Tibial artery (tissue), 4 donors: ENCODE data around the gene SPRN.
"Not testable (repeated sequence)": the region's sequence is repeated elsewhere in the genome, so short reads cannot be mapped to it uniquely, and the experiment has no call there.

Experiments used
- DNase-seq, 2 donors: peaks; one replicate each; pipeline ENCODE4 v3.0.0-alpha.2; 2019
- H3K27ac ChIP-seq, 2 donors: fragments of 200-600 bp; sonication (generic) in 1 of 2; 1 replicate in 1 of 2; 2 replicates in 1 of 2; pipeline ENCODE4 v1.5.1; 2018 to 2019; ENCODE audit warnings: mild to moderate bottlenecking in 1 of 2
- H3K27me3 ChIP-seq, 2 donors: fragments of 200-600 bp; sonication (generic) in 1 of 2; one replicate each; pipeline versions ENCODE4 v1.5.1 to v1.6.0; 2016 to 2019
- H3K36me3 ChIP-seq, 3 donors: fragments of 200-600 bp; sonication (generic) in 2 of 3; one replicate each; pipeline ENCODE4 v1.5.1; 2016 to 2019; ENCODE audit warnings: mild to moderate bottlenecking in 2 of 3
- H3K4me1 ChIP-seq, 4 donors: fragments of 200-600 bp; sonication (generic) in 2 of 4; 1 replicate in 3 of 4; 2 replicates in 1 of 4; pipeline ENCODE4 v1.5.1; 2016 to 2019
- H3K4me3 ChIP-seq, 2 donors: fragments of 200-600 bp; sonication (generic) in 1 of 2; 1 replicate in 1 of 2; 2 replicates in 1 of 2; pipeline ENCODE4 v1.5.1; 2018 to 2019; ENCODE audit warnings: mild to moderate bottlenecking in 2 of 2
- H3K9me3 ChIP-seq, 3 donors: fragments of 200-600 bp; sonication (generic) in 1 of 3; one replicate each; pipeline ENCODE4 v1.5.1; 2016 to 2019
- CTCF ChIP-seq, 2 experiments: fragments of 200-600 bp in 1 of 2; fragments of 450-650 bp in 1 of 2; IDR thresholded peaks; one replicate each; pipeline ENCODE4 v1.5.1; 2017 to 2019; ENCODE audit warnings: antibody characterized with exemption in 2 of 2, mild to moderate bottlenecking in 1 of 2, moderate library complexity in 1 of 2
- intact Hi-C: fragments of 100-400 bp; cut with DNase I; formaldehyde crosslinking; loops from one replicate; pipeline ENCODE4 v1.15.0; 2023; ENCODE audit warnings: low total_unique reads

The SPRN gene

GRCh38 chr10:133442967-133443924 lies 18.8 kb upstream of the SPRN start:
- no peaks in the 10 kb centered on the region for H3K4me1 ChIP-seq
- peaks cover 3 to 29% (median 17%) of the 10 kb centered on the region in 3 donors for H3K9me3 ChIP-seq
- H3K4me3 ChIP-seq = no peak overlapping the region
- peaks cover 4 to 12% (median 12%) of the 10 kb centered on the region in 3 donors for H3K36me3 ChIP-seq
- DNase-seq = peak in 1 of 2 donors; percentile 41
- intact Hi-C loops = no loop called here
- H3K27me3 ChIP-seq = no peaks in the 10 kb centered on the region
- TF ChIP-seq CTCF (IDR thresholded peaks at IDR 0.05) = no peak
- no peak overlapping the region for H3K27ac ChIP-seq

DNA sequence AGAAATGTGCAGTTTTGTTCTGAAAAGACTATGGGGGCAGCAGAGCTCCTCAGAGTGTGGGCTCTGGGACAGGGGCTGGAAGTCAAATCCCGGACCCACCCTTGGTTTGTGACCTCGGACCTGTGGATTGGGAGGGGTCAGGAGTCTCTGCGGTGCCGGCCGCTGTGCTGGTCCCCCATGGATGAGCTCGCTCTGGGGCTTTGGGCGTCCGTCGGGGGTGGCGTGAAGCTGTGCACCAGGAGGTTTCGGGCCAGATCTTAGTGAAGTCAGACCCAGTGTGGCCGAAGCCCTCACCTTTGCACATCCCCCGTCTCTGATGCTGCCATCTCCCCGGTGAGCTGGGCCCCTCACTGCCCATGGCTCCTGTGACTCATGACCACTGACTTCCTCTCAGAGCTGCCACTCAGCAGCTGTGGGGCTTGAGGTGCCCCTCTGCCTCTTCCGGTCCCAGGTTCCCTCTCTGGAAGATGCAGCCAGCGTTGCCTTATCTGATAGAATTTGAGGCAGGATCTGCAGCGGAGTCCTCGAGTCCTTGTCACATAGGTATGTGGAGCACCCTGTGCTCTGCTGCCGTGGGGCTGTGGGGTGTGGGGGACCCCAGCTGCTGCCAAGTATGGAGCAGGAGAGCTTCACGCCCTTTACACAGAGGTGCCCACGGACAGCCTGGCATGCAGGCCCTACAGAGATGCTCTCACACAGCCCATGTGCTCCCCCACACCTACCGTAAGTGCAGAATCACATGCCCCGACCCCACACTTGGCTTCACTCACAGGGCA lies 18.0 kb upstream of the SPRN start:
- no peak for TF ChIP-seq CTCF (IDR thresholded peaks at IDR 0.05)
- H3K4me1 ChIP-seq = no peaks in the 10 kb centered on the region
- no peak overlapping the region for H3K27ac ChIP-seq
- H3K9me3 ChIP-seq = peaks cover 3 to 20% (median 15%) of the 10 kb centered on the region in 3 donors
- no peak overlapping the region for H3K4me3 ChIP-seq
- peak in 1 of 2 donors; percentile 48 for DNase-seq
- H3K27me3 ChIP-seq = no peaks in the 10 kb centered on the region
- H3K36me3 ChIP-seq = peaks cover 0 to 12% (median 12%) of the 10 kb centered on the region in 3 donors
- intact Hi-C loops = no loop called here

DNA sequence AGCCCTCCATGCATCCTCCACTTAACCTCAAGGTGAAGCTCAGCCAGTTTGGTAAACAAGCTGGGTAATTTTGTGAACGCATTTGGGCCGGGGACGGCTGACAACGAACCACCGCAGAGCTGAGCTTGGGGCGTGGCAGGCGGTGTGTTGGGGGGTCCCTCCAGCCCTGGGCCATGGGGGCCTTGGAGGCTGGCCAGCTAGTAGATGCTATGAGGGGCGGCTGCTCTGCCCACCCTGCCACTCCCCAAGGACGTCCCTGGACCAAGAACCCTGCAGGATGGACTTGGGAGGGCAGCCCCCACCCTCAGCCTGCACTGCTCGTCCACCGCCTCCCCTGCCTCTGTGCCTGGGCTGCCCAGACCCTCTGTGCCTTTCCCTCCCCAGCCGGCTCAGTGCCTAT lies 17.4 kb upstream of the SPRN start:
- Histone ChIP-seq H3K27me3 (no peaks in the 10 kb centered on the region), H3K4me3 (no peak overlapping the region), H3K36me3 (peaks cover 0 to 12% (median 12%) of the 10 kb centered on the region in 3 donors), H3K4me1 (no peaks in the 10 kb centered on the region), H3K27ac (no peak overlapping the region), H3K9me3 (peaks cover 0 to 14% (median 12%) of the 10 kb centered on the region in 3 donors)
- intact Hi-C loops = no loop called here
- no peak for DNase-seq
- TF ChIP-seq CTCF (IDR thresholded peaks at IDR 0.05) = no peak

DNA sequence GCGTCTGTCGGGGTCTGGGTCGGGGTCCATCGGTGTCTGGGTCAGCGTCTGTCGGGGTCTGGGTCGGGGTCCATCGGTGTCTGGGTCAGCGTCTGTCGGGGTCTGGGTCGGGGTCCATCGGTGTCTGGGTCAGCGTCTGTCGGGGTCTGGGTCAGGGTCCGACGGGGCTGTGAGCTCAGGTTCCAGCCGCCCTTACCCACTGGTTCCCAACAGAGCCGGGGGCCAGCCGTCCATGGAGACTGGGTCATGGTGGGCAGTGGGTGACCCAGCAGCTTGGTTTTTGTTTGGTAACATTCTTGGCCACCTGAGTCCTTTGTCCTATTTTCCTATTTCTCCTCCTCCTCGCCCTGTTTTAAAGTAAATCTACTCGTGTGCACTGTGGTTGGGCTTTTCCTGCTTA lies 16.9 kb upstream of the SPRN start:
- intact Hi-C loops, H3K4me1 ChIP-seq, H3K27ac ChIP-seq, H3K4me3 ChIP-seq, H3K27me3 ChIP-seq, H3K9me3 ChIP-seq: not testable (repeated sequence)
- peaks cover 0 to 12% (median 10%) of the 10 kb centered on the region in 3 donors for H3K36me3 ChIP-seq
- peak in 1 of 2 donors; percentile 56 for DNase-seq

DNA sequence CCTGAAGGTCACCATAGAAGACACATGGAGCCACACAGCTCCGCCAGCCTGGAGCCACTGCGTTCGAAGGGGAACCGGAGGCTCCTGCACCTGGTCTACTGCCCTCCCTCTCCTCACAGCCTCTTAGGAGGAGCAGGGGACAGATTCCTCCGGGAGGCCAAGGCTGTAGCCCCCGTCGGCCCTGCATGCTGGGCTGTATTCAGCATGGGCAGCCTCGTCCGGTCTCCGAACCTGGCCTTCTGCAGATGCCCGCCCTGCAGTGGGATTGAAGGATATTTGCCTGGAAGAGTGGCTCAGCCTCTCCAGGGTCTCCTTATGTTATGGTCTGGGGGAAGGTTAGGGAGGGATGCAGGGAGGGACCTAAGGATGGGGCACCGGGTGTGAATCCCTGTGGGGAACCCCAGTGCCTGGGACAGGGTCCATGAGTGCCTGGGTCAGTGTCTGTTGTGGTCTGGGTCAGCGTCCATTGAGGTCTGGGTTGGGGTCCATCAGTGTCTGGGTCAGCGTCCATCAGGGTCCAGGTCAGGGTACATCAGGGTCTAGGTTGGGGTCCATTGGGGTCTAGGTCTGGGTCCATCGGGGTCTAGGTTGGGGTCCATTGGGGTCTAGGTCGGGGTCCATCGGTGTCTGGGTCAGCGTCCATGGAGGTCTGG lies 16.3 kb upstream of the SPRN start:
- no peaks in the 10 kb centered on the region for H3K27me3 ChIP-seq
- H3K4me3 ChIP-seq = no peak overlapping the region
- intact Hi-C loops = no loop called here
- peaks cover 0 to 12% (median 8%) of the 10 kb centered on the region in 3 donors for H3K36me3 ChIP-seq
- H3K27ac ChIP-seq = no peak overlapping the region
- no peak for DNase-seq
- no peak for TF ChIP-seq CTCF (IDR thresholded peaks at IDR 0.05)
- peaks cover 0 to 6% (median 2%) of the 10 kb centered on the region in 3 donors for H3K9me3 ChIP-seq
- no peaks in the 10 kb centered on the region for H3K4me1 ChIP-seq
